ENCODE data around the gene EPHB6.
A peak's percentile ranks its signal among the peaks of the same experiment; 100 is the strongest.

EPHB6 gene

DNA sequence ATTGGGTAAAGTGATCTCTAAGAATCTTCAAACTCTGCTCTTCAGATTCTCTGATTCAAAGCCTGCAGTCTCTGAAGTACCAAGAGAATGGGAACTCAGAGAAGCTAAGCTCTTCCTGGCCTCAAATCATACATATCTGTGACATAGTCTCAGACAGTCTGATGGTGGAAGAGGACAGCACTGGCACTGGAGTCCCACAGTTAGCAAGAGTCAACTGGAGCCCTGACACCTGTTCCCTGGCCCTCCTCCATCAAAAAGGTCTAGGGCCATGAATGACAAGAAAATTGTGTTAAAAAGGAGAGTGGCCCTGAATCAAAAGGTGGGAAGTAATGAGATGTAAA, 46.4 kb upstream of the EPHB6 start:
- Histone ChIP-seq H3K9me3 (no peaks in the 10 kb centered on the region), H3K4me1 (no peaks in the 10 kb centered on the region), H3K27me3 (peaks cover 0 to 48% of the 10 kb centered on the region in 2 donors), H3K27ac (no peak overlapping the region), H3K36me3 (no peaks in the 10 kb centered on the region), H3K4me3 (no peak overlapping the region)
- intact Hi-C loops (cut with DNase I; ENCODE audit: low total_unique reads): no loop called here
- DNase-seq: no peak
- TF ChIP-seq, protein P1, sequence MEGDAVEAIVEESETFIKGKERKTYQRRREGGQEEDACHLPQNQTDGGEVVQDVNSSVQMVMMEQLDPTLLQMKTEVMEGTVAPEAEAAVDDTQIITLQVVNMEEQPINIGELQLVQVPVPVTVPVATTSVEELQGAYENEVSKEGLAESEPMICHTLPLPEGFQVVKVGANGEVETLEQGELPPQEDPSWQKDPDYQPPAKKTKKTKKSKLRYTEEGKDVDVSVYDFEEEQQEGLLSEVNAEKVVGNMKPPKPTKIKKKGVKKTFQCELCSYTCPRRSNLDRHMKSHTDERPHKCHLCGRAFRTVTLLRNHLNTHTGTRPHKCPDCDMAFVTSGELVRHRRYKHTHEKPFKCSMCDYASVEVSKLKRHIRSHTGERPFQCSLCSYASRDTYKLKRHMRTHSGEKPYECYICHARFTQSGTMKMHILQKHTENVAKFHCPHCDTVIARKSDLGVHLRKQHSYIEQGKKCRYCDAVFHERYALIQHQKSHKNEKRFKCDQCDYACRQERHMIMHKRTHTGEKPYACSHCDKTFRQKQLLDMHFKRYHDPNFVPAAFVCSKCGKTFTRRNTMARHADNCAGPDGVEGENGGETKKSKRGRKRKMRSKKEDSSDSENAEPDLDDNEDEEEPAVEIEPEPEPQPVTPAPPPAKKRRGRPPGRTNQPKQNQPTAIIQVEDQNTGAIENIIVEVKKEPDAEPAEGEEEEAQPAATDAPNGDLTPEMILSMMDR (IDR thresholded peaks at IDR 0.05): no peak

DNA sequence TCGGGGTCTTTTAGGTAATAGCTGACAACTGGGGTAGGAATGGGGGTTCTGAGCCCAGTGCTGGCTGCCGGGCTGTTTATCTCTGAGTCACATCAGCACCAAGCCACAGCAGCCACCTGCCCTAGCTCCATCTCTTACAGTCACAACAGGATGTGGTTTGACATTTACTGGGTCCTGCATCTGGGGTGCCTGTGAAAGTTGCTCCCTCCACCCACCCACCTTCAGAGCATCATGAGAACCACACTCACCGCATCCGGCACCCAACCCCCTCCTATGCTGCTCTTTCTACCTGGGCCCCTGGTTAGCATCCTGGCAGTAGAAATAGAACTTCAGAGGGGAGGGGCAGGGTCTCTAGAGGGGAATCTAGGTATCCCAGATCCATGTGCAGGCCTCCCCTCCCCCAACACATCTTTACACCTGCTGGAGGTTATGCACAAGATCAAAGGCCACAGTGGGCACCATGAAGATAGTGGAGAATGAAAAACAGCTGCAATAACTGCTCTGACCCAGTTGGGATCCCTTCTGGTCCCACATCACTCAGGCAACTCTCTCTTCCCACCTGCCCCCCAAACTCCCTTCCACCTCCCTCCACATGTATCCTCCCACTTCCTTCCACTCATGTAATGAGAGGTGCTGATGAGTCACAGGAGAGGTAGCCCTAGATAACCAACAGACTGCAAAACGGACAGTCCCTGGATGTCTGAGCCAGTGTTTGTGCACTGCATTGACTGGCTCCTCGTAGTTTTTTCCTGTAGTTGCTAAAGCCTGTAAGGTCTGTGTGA, 45.9 kb upstream of the EPHB6 start:
- no peak overlapping the region for H3K27ac ChIP-seq

GRCh38 chr7:142809671-142810070, 45.2 kb upstream of the EPHB6 start:
- H3K4me1 ChIP-seq: no peaks in the 10 kb centered on the region
- intact Hi-C loops (cut with DNase I; ENCODE audit: low total_unique reads): no loop called here
- H3K4me3 ChIP-seq: no peak overlapping the region
- no peak for DNase-seq
- H3K9me3 ChIP-seq: no peaks in the 10 kb centered on the region
- no peaks in the 10 kb centered on the region for H3K36me3 ChIP-seq
- H3K27me3 ChIP-seq: peaks cover 0 to 50% of the 10 kb centered on the region in 2 donors
- no peak overlapping the region for H3K27ac ChIP-seq
- TF ChIP-seq, protein P1 (IDR thresholded peaks at IDR 0.05): no peak

More for the DNA sequence above, 45.9 kb upstream of the EPHB6 start:
- DNase-seq: no peak
- Histone ChIP-seq H3K4me3 (no peak overlapping the region), H3K36me3 (no peaks in the 10 kb centered on the region), H3K9me3 (no peaks in the 10 kb centered on the region), H3K4me1 (no peaks in the 10 kb centered on the region), H3K27me3 (peaks cover 0 to 50% of the 10 kb centered on the region in 2 donors)
- intact Hi-C loops (cut with DNase I; ENCODE audit: low total_unique reads): no loop called here
- TF ChIP-seq, protein P1 (IDR thresholded peaks at IDR 0.05): no peak

DNA sequence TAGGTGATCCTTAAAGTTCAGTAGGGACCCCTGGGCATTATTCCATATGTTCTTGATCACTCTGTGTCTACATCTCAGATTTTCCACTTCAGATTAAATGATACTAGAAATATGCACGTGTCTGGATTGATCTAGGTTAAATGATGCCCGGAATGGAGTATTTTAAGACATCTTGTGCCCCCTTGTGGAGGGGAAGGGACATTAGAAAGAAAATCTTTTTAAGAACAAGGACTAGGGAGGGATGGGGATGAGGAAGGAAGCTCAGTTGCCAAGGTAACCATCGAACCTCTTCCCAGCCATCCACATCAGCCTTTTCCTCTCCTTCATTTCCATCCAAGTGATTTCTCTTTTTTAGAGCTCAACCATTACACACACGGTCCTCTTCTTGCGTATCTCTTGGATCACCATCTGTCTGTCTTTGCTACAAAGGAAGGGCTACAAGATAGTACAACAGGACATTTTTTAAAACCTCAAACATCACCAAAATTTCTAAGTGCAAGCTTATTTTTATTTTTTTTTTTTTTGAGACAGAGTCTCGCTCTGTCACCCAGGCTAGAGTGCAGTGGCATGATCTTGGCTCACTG, 43.6 kb upstream of the EPHB6 start:
- no peak for DNase-seq
- TF ChIP-seq, protein P1 (IDR thresholded peaks at IDR 0.05): peak; percentile 28 to 41
- intact Hi-C loops (cut with DNase I; ENCODE audit: low total_unique reads): no loop called here
- H3K27ac ChIP-seq: no peak overlapping the region
- H3K4me1 ChIP-seq: no peaks in the 10 kb centered on the region
- H3K36me3 ChIP-seq: no peaks in the 10 kb centered on the region
- no peak overlapping the region for H3K4me3 ChIP-seq
- H3K27me3 ChIP-seq: peaks cover 0 to 47% of the 10 kb centered on the region in 2 donors
- no peaks in the 10 kb centered on the region for H3K9me3 ChIP-seq

- intact Hi-C loops (cut with DNase I; ENCODE audit: low total_unique reads): no loop called here
- Histone ChIP-seq H3K4me3 (no peak overlapping the region), H3K27me3 (peaks cover 0 to 45% of the 10 kb centered on the region in 2 donors), H3K36me3 (no peaks in the 10 kb centered on the region), H3K4me1 (no peaks in the 10 kb centered on the region), H3K9me3 (no peaks in the 10 kb centered on the region), H3K27ac (no peak overlapping the region)
- TF ChIP-seq, protein P1 (IDR thresholded peaks at IDR 0.05): no peak
- DNase-seq: no peak
Observed at GRCh38 chr7:142812437-142813215, 42.2 kb upstream of the EPHB6 start.
